PC-3 (cell line): ENCODE measurements around the gene CENPC. TPM values are rescaled to one million over a fixed set of nuclear protein-coding genes. Genes with fewer than 3 reads are reported as not detected.

Experiments used
- ATAC-seq: fragments of 200-7000 bp; cut with Tn5 transposase; 2 replicates; pipeline ENCODE4 v1.9.1; 2020; ENCODE audit warnings: mild to moderate bottlenecking, moderate library complexity
- BruUV-seq: library from RNA; stranded (reverse); fragments of 400-500 nt; replicated peaks from 2 replicates; lab custom pipeline; 2021; lab: Mats Ljungman, UMichigan
- CTCF ChIA-PET: fragments of 300-600 bp; sonication (Branson Sonifier 250); formaldehyde crosslinking; loops from one replicate; lab custom pipeline; 2022; ENCODE audit warnings: antibody characterized with exemption; lab: Charles Lee
- POLR2A ChIA-PET: fragments of 300-600 bp; sonication (Branson Sonifier 250); formaldehyde crosslinking; loops from one replicate; lab custom pipeline; 2022; ENCODE audit warnings: antibody characterized with exemption; ENCODE audit not compliant: unreplicated experiment; lab: Charles Lee
- DNase-seq: peaks from one replicate; pipeline ENCODE4 v3.0.0-alpha.2; 2015
- H2AFZ ChIP-seq: fragments of 300-600 bp; sonication (generic); 2 replicates; pipeline ENCODE4 v1.6.0; 2016; ENCODE audit warnings: antibody characterized with exemption, low read length
- H3F3A ChIP-seq: fragments of 300-600 bp; sonication (generic); one replicate; pipeline ENCODE4 v1.6.0; 2017; ENCODE audit warnings: antibody characterized with exemption, low read length, control low read depth, mild to moderate bottlenecking; ENCODE audit not compliant: unreplicated experiment
- H3K27ac ChIP-seq: fragments of 300-600 bp; sonication (generic); 2 replicates; pipeline ENCODE4 v1.5.1; 2016; ENCODE audit warnings: mild to moderate bottlenecking, low read length
- H3K27me3 ChIP-seq: fragments of 300-600 bp; sonication (generic); 2 replicates; pipeline ENCODE4 v1.6.1; 2016; ENCODE audit warnings: low read length, mixed read lengths
- H3K36me3 ChIP-seq: fragments of 300-600 bp; sonication (generic); 2 replicates; pipeline ENCODE4 v1.6.1; 2016; ENCODE audit warnings: low read depth, mixed run types, low read length, mixed read lengths
- H3K4me1 ChIP-seq: fragments of 300-600 bp; sonication (generic); 2 replicates; pipeline ENCODE4 v1.5.1; 2016; ENCODE audit warnings: low read length; ENCODE audit not compliant: insufficient read depth
- H3K4me2 ChIP-seq: fragments of 300-600 bp; sonication (generic); 2 replicates; pipeline ENCODE4 v1.6.0; 2016; ENCODE audit warnings: low read length
- H3K4me3 ChIP-seq: fragments of 300-600 bp; sonication (generic); 2 replicates; pipeline ENCODE4 v1.5.1; 2016; ENCODE audit warnings: mild to moderate bottlenecking, low read length, mixed read lengths
- H3K79me2 ChIP-seq: fragments of 300-600 bp; sonication (generic); 2 replicates; pipeline ENCODE4 v1.6.1; 2017; ENCODE audit warnings: low read length, mixed read lengths
- H3K9ac ChIP-seq: fragments of 300-600 bp; sonication (generic); 2 replicates; pipeline ENCODE4 v1.6.0; 2016; ENCODE audit warnings: mild to moderate bottlenecking, low read length
- H3K9me2 ChIP-seq: fragments of 300-600 bp; sonication (generic); replicated peaks from 2 replicates; pipeline ENCODE4 v1.6.1; 2016; ENCODE audit warnings: mixed run types, low read length, mixed read lengths
- H3K9me3 ChIP-seq: fragments of 300-600 bp; sonication (generic); 2 replicates; pipeline ENCODE4 v1.6.1; 2016; ENCODE audit warnings: low read length, mixed read lengths
- H4K20me1 ChIP-seq: fragments of 300-600 bp; sonication (generic); 2 replicates; pipeline ENCODE4 v1.6.1; 2016; ENCODE audit warnings: low read length, mixed read lengths
- CTCF ChIP-seq: fragments of 300-600 bp; sonication (generic); conservative IDR thresholded peaks from 2 replicates; pipeline ENCODE4 v1.5.1; 2017; ENCODE audit warnings: antibody characterized with exemption, low read depth, mild to moderate bottlenecking, low read length
- EZH2 ChIP-seq: fragments of 300-600 bp; sonication (generic); IDR thresholded peaks from one replicate; pipeline ENCODE4 v1.6.1; 2017; ENCODE audit warnings: antibody characterized with exemption, mild to moderate bottlenecking, low read length; ENCODE audit not compliant: unreplicated experiment
- EZH2phosphoT487 ChIP-seq: fragments of 300-600 bp; sonication (generic); IDR thresholded peaks from 2 replicates; pipeline ENCODE4 v1.6.1; 2018; ENCODE audit warnings: mild to moderate bottlenecking, antibody characterized with exemption, low read length, borderline replicate concordance
- intact Hi-C: fragments of 100-400 bp; cut with micrococcal nuclease; formaldehyde crosslinking; loops from 2 replicates; pipeline ENCODE4 v1.9.0; 2023
- total RNA-seq: library from RNA; depleted of rRNA; stranded (reverse); fragments of >200 nt; gene quantifications from 2 replicates; pipeline ENCODE4 v1.2.3, GENCODE V29; 2014

The CENPC gene
- total RNA-seq, 1 experiment from 2014 or later: 10.6 TPM

- H3K4me2 ChIP-seq: no peak overlapping the region
These were observed 32.8 kb downstream of the CENPC start for GRCh38 chr4:67512501-67512900.

GRCh38 chr4:67500373-67500772, 44.9 kb downstream of the CENPC start:
- DNase-seq: no peak
- CTCF ChIA-PET: no interaction called here
- H2AFZ ChIP-seq: no peak overlapping the region
- H3K9me3 ChIP-seq: no peaks in the 10 kb centered on the region
- H3K9ac ChIP-seq: no peak overlapping the region
- H3F3A ChIP-seq: no peaks in the 10 kb centered on the region
- no peak for ATAC-seq
- POLR2A ChIA-PET: no interaction called here
- H4K20me1 ChIP-seq: no peaks in the 10 kb centered on the region
- H3K4me1 ChIP-seq: no peaks in the 10 kb centered on the region
- H3K27me3 ChIP-seq: no peaks in the 10 kb centered on the region
- peaks cover 14% of the 10 kb centered on the region for H3K36me3 ChIP-seq
- no peaks in the 10 kb centered on the region for H3K79me2 ChIP-seq
- no peak overlapping the region for H3K4me3 ChIP-seq
- no peak overlapping the region for H3K4me2 ChIP-seq
- BruUV-seq: no TSS peak
- intact Hi-C loops: no loop called here
- no peaks in the 10 kb centered on the region for H3K9me2 ChIP-seq
- H3K27ac ChIP-seq: no peak overlapping the region
- TF ChIP-seq EZH2 (no peak), EZH2phosphoT487 (no peak), CTCF (no peak)

More at GRCh38 chr4:67512501-67512900, 32.8 kb downstream of the CENPC start:
- TF ChIP-seq CTCF: no peak
- TF ChIP-seq EZH2: no peak
- no peak for TF ChIP-seq EZH2phosphoT487
- Histone ChIP-seq H3K9me2 (no peaks in the 10 kb centered on the region), H3K79me2 (no peaks in the 10 kb centered on the region), H3K4me1 (no peaks in the 10 kb centered on the region), H3K9me3 (no peaks in the 10 kb centered on the region), H4K20me1 (no peaks in the 10 kb centered on the region), H3K27me3 (no peaks in the 10 kb centered on the region), H3F3A (no peaks in the 10 kb centered on the region), H3K4me3 (no peak overlapping the region), H3K36me3 (peaks cover 23% of the 10 kb centered on the region; the same call in 1 of the 2 replicates), H2AFZ (no peak overlapping the region), H3K9ac (no peak overlapping the region), H3K27ac (no peak overlapping the region)
- no peak for ATAC-seq
- ChIA-PET CTCF (no interaction called here), POLR2A (no interaction called here)
- DNase-seq: no peak
- intact Hi-C loops: no loop called here
- no TSS peak for BruUV-seq

- BruUV-seq: no TSS peak
- ChIA-PET CTCF (no interaction called here), POLR2A (no interaction called here)
These were observed 45.5 kb downstream of the CENPC start for GRCh38 chr4:67499799-67500198.

More at GRCh38 chr4:67499799-67500198, 45.5 kb downstream of the CENPC start:
- Histone ChIP-seq H3K79me2 (no peaks in the 10 kb centered on the region), H2AFZ (no peak overlapping the region), H3K27ac (no peak overlapping the region), H3K9me2 (no peaks in the 10 kb centered on the region), H3K9ac (no peak overlapping the region), H3K4me3 (no peak overlapping the region), H3K9me3 (no peaks in the 10 kb centered on the region), H4K20me1 (no peaks in the 10 kb centered on the region), H3K4me2 (no peak overlapping the region), H3F3A (no peaks in the 10 kb centered on the region), H3K36me3 (peaks cover 11% of the 10 kb centered on the region), H3K27me3 (no peaks in the 10 kb centered on the region), H3K4me1 (no peaks in the 10 kb centered on the region)
- ATAC-seq (no peak), DNase-seq (no peak)
- intact Hi-C loops: no loop called here
- TF ChIP-seq EZH2 (no peak), CTCF (no peak), EZH2phosphoT487 (no peak)
